ENCODE measurements around the gene EFEMP1.

GRCh38 chr2:55910077-55910476, 13.5 kb downstream of the EFEMP1 start:
- TF ChIP-seq TAF1 (IDR thresholded peaks at IDR 0.05; ENCODE audit: borderline replicate concordance, low read depth, low read length) = no peak
- no peak for TF ChIP-seq EP300 (IDR thresholded peaks at IDR 0.05; ENCODE audit: borderline replicate concordance in 1 of 2, low read depth in 1 of 2, low read length in 1 of 2)
- TF ChIP-seq SIN3A (IDR thresholded peaks at IDR 0.05; ENCODE audit: borderline replicate concordance, low read depth, low read length) = no peak
- no peak for TF ChIP-seq POLR2AphosphoS5 (IDR thresholded peaks at IDR 0.05; ENCODE audit: low read depth, low read length)
- no peak for TF ChIP-seq GABPA (IDR thresholded peaks at IDR 0.05; ENCODE audit: low read depth)
- TF ChIP-seq CTCF (IDR thresholded peaks at IDR 0.05) = no peak
- no peak for TF ChIP-seq RFX5 (IDR thresholded peaks at IDR 0.05; ENCODE audit: low read length)
- no peak for TF ChIP-seq JUND (IDR thresholded peaks at IDR 0.05)
- no peak for TF ChIP-seq EZH2phosphoT487 (IDR thresholded peaks at IDR 0.05; ENCODE audit: borderline replicate concordance, low read depth)
- TF ChIP-seq MXI1 (IDR thresholded peaks at IDR 0.05; ENCODE audit: low read depth, low read length) = no peak
- no peak for TF ChIP-seq USF2 (IDR thresholded peaks at IDR 0.05; ENCODE audit: borderline replicate concordance, low read depth, low read length)

Measured in SK-N-SH (cell line).